ENCODE data around the gene NEU2.
"Not testable (repeated sequence)": the region's sequence is repeated elsewhere in the genome, so short reads cannot be mapped to it uniquely, and the experiment has no call there.

The NEU2 gene

GRCh38 chr2:233015019-233015645 is 17.3 kb upstream of the NEU2 start:
- no peak for DNase-seq (ENCODE audit: low read depth)
- H3K4me3 ChIP-seq (ENCODE audit: low read depth, low read length): no peak overlapping the region
- TF ChIP-seq CTCF (IDR thresholded peaks at IDR 0.05; ENCODE audit: low read depth, low read length, missing control alignments): no peak

GRCh38 chr2:233017947-233018346 is 14.5 kb upstream of the NEU2 start:
- DNase-seq (ENCODE audit: low read depth): no peak
- no peak overlapping the region for H3K4me3 ChIP-seq (ENCODE audit: low read depth, low read length)
- no peak for TF ChIP-seq CTCF (IDR thresholded peaks at IDR 0.05; ENCODE audit: low read depth, low read length, missing control alignments)

GRCh38 chr2:233019610-233020009 is 12.9 kb upstream of the NEU2 start:
- H3K4me3 ChIP-seq (ENCODE audit: low read depth, low read length); DNase-seq (ENCODE audit: low read depth): not testable (repeated sequence)

GRCh38 chr2:233020454-233020853 is 12.0 kb upstream of the NEU2 start:
- TF ChIP-seq CTCF (IDR thresholded peaks at IDR 0.05; ENCODE audit: low read depth, low read length, missing control alignments): no peak
- DNase-seq (ENCODE audit: low read depth): no peak

GRCh38 chr2:233021771-233022170 is 10.7 kb upstream of the NEU2 start:
- H3K4me3 ChIP-seq (ENCODE audit: low read depth, low read length): no peak overlapping the region
- TF ChIP-seq CTCF (IDR thresholded peaks at IDR 0.05; ENCODE audit: low read depth, low read length, missing control alignments): no peak
- DNase-seq (ENCODE audit: low read depth): no peak

More at GRCh38 chr2:233020454-233020853, 12.0 kb upstream of the NEU2 start:
- no peak overlapping the region for H3K4me3 ChIP-seq (ENCODE audit: low read depth, low read length)

- H3K4me3 ChIP-seq (ENCODE audit: low read depth, low read length): no peak overlapping the region
- no peak for DNase-seq (ENCODE audit: low read depth)
- no peak for TF ChIP-seq CTCF (IDR thresholded peaks at IDR 0.05; ENCODE audit: low read depth, low read length, missing control alignments)
Measured at GRCh38 chr2:233022561-233022960, 9.9 kb upstream of the NEU2 start.

- no peak for TF ChIP-seq CTCF (IDR thresholded peaks at IDR 0.05; ENCODE audit: low read depth, low read length, missing control alignments)
- no peak for DNase-seq (ENCODE audit: low read depth)
- H3K4me3 ChIP-seq (ENCODE audit: low read depth, low read length): no peak overlapping the region
Measured at GRCh38 chr2:233023007-233023760, 9.3 kb upstream of the NEU2 start.

Data from GM12864 (cell line).